Loucy (cell line): ENCODE data around the gene DAB1.

Experiments
- H2AFZ ChIP-seq: fragments of 200-600 bp; sonication (generic); 2 replicates; pipeline ENCODE4 v1.6.0; 2016; ENCODE audit warnings: antibody characterized with exemption, mild to moderate bottlenecking, low read length, moderate library complexity
- H3F3A ChIP-seq: fragments of 200-600 bp; 2 replicates; pipeline ENCODE4 v1.6.0; 2016; ENCODE audit warnings: antibody characterized with exemption, low read depth, mild to moderate bottlenecking
- H3K27me3 ChIP-seq: fragments of 200-600 bp; sonication (generic); 2 replicates; pipeline ENCODE4 v1.6.1; 2014; ENCODE audit warnings: low read length, mild to moderate bottlenecking; ENCODE audit not compliant: insufficient read depth, poor library complexity, severe bottlenecking
- H3K36me3 ChIP-seq: fragments of 200-600 bp; sonication (generic); 2 replicates; pipeline ENCODE4 v1.6.1; 2016; ENCODE audit warnings: low read length; ENCODE audit not compliant: insufficient read depth
- H3K4me1 ChIP-seq: fragments of 200-600 bp; sonication (generic); 2 replicates; pipeline ENCODE4 v1.5.1; 2014; ENCODE audit warnings: low read length, mild to moderate bottlenecking; ENCODE audit not compliant: insufficient read depth, poor library complexity, severe bottlenecking
- H3K4me2 ChIP-seq: fragments of 200-600 bp; sonication (generic); 2 replicates; pipeline ENCODE4 v1.6.0; 2014; ENCODE audit warnings: antibody characterized with exemption, low read length, low read depth, mild to moderate bottlenecking; ENCODE audit not compliant: poor library complexity, severe bottlenecking
- H3K4me3 ChIP-seq: fragments of 200-600 bp; sonication (generic); 2 replicates; pipeline ENCODE4 v1.5.1; 2014; ENCODE audit warnings: low read length, mild to moderate bottlenecking, mixed read lengths; ENCODE audit not compliant: poor library complexity, severe bottlenecking
- H3K79me2 ChIP-seq: fragments of 200-600 bp; sonication (generic); 2 replicates; pipeline ENCODE4 v1.6.1; 2014; ENCODE audit warnings: low read length; ENCODE audit not compliant: insufficient read depth
- H3K9ac ChIP-seq: fragments of 200-600 bp; sonication (generic); 2 replicates; pipeline ENCODE4 v1.6.0; 2014; ENCODE audit warnings: mild to moderate bottlenecking, low read depth, low read length, moderate library complexity; ENCODE audit not compliant: poor library complexity, severe bottlenecking
- H3K9me2 ChIP-seq: fragments of 200-600 bp; sonication (generic); replicated peaks from 2 replicates; pipeline ENCODE4 v1.6.1; 2016; ENCODE audit warnings: low read depth, low read length, mixed read lengths
- H3K9me3 ChIP-seq: fragments of 200-600 bp; sonication (generic); 2 replicates; pipeline ENCODE4 v1.6.1; 2014; ENCODE audit warnings: mild to moderate bottlenecking, antibody characterized with exemption, low read length, low read depth; ENCODE audit not compliant: insufficient read depth
- H4K20me1 ChIP-seq: fragments of 200-600 bp; sonication (generic); 2 replicates; pipeline ENCODE4 v1.6.0; 2014; ENCODE audit warnings: antibody characterized with exemption, low read length, mild to moderate bottlenecking; ENCODE audit not compliant: insufficient read depth, poor library complexity, severe bottlenecking
- CTCF ChIP-seq: fragments of 200-600 bp; sonication (generic); conservative IDR thresholded peaks from 2 replicates; pipeline ENCODE4 v1.5.1; 2014; ENCODE audit warnings: mild to moderate bottlenecking, antibody characterized with exemption, low read length
- EZH2phosphoT487 ChIP-seq: fragments of 200-600 bp; IDR thresholded peaks from 2 replicates; pipeline ENCODE4 v1.6.1; 2018; ENCODE audit warnings: antibody characterized with exemption, mild to moderate bottlenecking, moderate library complexity, borderline replicate concordance

The DAB1 gene

GRCh38 chr1:56992318-56993125 is 431.3 kb downstream of the DAB1 start:
- Histone ChIP-seq H3K79me2 (no peaks in the 10 kb centered on the region), H3K36me3 (no peaks in the 10 kb centered on the region), H3K9me2 (no peaks in the 10 kb centered on the region), H4K20me1 (no peaks in the 10 kb centered on the region), H3K9ac (no peak overlapping the region), H3K4me2 (no peak overlapping the region), H3F3A (no peaks in the 10 kb centered on the region), H2AFZ (no peak overlapping the region), H3K9me3 (no peaks in the 10 kb centered on the region), H3K4me3 (no peak overlapping the region), H3K27me3 (no peaks in the 10 kb centered on the region), H3K4me1 (no peaks in the 10 kb centered on the region)
- TF ChIP-seq CTCF (no peak), EZH2phosphoT487 (no peak)

- Histone ChIP-seq H3K4me3 (no peak overlapping the region), H4K20me1 (no peaks in the 10 kb centered on the region), H3K9ac (no peak overlapping the region), H2AFZ (no peak overlapping the region), H3K36me3 (no peaks in the 10 kb centered on the region), H3K9me3 (no peaks in the 10 kb centered on the region), H3K4me2 (no peak overlapping the region), H3K4me1 (no peaks in the 10 kb centered on the region), H3K27me3 (no peaks in the 10 kb centered on the region), H3K79me2 (no peaks in the 10 kb centered on the region), H3F3A (no peaks in the 10 kb centered on the region), H3K9me2 (no peaks in the 10 kb centered on the region)
- no peak for TF ChIP-seq CTCF
- TF ChIP-seq EZH2phosphoT487 = no peak
These were observed 432.3 kb downstream of the DAB1 start for GRCh38 chr1:56991576-56991975.

- no peak overlapping the region for H3K9ac ChIP-seq
- H4K20me1 ChIP-seq = no peaks in the 10 kb centered on the region
- H3K79me2 ChIP-seq = no peaks in the 10 kb centered on the region
- TF ChIP-seq CTCF (no peak), EZH2phosphoT487 (no peak)
- H3K4me3 ChIP-seq = no peak overlapping the region
- H3F3A ChIP-seq = no peaks in the 10 kb centered on the region
- H3K36me3 ChIP-seq = no peaks in the 10 kb centered on the region
- no peaks in the 10 kb centered on the region for H3K9me2 ChIP-seq
- H3K4me1 ChIP-seq = no peaks in the 10 kb centered on the region
- H2AFZ ChIP-seq = no peak overlapping the region
- no peaks in the 10 kb centered on the region for H3K9me3 ChIP-seq
- no peaks in the 10 kb centered on the region for H3K27me3 ChIP-seq
- H3K4me2 ChIP-seq = no peak overlapping the region
These were observed 437.5 kb downstream of the DAB1 start for GRCh38 chr1:56986397-56986796.
